UCSD-AML1 (cell line): Measurements from ENCODE around the gene BICRA.
"Not testable (repeated sequence)": the region's sequence is repeated elsewhere in the genome, so short reads cannot be mapped to it uniquely, and the experiment has no call there.

Experiments
- DNase-seq: peaks from one replicate; lab custom pipeline; 2025; ENCODE audit not compliant: unreplicated experiment; lab: John Stamatoyannopoulos, UW

BICRA gene

DNA sequence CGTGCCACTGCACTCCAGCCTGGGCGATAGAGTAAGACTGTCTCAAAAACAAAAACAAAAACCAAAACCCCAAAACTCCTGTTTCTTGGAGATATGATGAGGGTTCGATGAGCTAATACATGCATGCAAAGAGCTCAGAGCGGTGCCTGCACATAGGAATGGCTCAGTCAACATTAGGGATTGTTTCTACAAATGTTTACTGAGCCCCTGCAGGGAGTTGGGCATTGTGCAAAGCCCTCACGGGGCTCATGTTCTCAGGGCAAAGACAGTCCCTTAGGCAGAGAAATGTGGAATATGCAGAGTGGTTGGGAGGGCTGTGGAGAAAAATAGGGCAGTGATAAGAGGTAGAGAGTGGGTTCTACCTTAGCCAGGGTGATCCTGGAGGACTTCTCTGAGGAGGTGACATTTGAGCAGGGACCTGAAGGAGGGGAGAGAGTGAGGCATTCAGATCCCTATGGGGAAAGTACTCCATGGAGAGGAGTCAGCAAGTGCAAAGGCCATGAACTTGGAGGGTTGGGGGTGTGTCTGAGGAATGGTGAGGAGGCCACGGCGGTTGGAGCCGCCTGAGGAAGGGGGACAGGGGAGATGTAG, 102.8 kb downstream of the BICRA start:
- no peak for DNase-seq

DNA sequence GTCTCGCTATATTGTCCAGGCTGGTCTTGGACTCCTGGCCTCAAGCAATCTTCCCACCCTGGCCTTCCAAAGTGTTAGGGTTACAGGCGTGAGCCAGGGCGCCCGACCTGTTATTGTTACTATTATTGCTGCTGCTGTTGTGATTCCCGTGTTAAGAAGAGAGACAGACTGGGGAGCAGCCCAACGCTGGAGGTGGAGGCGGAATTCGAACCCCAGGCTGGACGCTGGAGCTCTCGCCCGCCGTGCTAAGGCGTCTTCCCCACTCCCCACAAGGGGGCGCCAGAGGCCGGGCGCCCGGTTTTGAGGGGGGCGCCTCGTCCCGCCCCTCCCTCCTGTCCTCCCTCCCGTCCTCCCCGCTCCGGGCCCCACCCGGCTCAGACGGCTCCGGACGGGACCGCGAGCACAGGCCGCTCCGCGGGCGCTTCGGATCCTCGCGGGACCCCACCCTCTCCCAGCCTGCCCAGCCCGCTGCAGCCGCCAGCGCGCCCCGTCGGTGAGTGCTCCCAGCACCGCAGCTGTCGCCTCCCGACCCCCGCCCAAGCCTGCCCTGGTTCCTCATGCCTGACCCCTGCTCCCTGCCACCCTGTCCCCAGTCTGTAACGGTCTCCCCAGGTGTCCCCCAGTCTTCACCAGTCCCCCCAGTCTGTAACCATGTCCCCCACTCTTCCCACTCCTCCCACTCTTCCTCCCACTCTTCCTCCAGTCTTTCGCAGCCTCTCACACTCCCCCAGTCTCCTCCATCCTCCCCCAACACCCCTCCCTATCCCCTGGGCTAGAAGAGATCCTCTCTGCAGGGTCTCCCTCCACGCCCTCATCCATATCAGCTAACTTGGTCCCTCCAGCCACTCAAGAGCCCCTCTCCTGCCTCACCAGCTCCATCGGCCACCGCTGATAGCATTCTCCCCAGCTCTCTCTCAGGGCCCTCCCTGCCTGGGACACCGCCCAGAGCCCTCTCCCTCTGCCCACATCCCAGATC, 104.4 kb downstream of the BICRA start, which contains the start of gene EHD2:
TSS of gene EHD2 (plus strand) at position 377 of the 976 bp plus-strand sequence. CDS start 3,191 bp downstream, outside the sequence.
- DNase-seq = peak; percentile 82

DNA sequence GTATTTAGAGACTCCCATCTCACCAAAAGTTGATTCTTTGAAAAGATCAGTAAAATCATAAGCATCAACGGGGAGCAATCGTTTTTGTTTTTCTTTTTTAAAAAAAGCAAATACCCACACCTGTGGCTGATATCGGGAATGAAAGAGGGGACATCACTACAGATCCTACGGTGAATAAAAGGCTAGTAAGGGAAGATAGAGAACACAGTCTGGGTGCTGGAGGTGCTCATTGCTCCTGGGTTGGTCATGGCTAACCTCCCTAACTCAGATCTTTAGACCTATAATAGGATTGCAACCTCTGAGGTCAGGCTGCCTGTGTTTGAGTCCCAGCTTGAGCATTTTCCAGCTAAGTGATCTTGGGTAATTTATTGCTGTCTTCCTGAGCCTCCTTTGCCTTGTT, 105.4 kb downstream of the BICRA start:
- no peak for DNase-seq

DNA sequence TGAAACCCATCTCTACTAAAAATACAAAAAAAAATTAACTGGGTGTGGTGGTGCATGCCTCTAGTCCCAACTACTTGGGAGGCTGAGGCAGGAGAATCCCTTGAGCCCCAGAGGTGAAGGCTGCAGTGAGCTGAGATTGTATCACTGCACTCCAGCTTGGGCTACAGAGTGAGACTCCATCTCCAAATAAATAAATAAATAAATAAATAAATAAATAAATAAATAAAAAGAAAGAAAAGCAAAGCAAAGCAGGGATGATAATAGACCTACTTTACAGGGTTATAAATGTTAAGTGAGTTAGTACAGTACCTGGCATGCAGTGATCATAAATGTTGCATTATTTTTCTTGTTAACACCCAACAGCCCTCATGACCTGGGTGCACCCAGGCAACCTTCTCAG, 105.9 kb downstream of the BICRA start:
- DNase-seq = not testable (repeated sequence)

DNA sequence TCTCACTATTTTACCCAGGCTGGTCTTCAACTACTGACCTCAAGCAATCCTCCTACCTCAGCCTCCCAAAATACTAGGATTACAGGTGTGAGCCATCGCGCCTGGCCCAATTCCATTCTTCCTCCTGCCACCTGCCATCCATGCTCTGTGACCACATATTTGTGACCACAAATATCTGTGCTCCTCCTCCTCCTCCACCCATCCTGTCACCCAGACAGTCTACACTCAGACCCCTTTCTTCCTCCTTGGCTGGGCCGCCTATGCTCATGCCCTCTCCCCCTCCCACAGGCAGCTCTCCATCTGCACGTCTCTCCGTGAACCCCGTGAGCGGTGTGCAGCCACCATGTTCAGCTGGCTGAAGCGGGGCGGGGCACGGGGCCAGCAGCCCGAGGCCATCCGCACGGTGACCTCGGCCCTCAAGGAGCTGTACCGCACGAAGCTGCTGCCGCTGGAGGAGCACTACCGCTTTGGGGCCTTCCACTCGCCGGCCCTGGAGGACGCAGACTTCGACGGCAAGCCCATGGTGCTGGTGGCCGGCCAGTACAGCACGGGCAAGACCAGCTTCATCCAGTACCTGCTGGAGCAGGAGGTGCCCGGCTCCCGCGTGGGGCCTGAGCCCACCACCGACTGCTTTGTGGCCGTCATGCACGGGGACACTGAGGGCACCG, 107.5 kb downstream of the BICRA start:
- no peak for DNase-seq

DNA sequence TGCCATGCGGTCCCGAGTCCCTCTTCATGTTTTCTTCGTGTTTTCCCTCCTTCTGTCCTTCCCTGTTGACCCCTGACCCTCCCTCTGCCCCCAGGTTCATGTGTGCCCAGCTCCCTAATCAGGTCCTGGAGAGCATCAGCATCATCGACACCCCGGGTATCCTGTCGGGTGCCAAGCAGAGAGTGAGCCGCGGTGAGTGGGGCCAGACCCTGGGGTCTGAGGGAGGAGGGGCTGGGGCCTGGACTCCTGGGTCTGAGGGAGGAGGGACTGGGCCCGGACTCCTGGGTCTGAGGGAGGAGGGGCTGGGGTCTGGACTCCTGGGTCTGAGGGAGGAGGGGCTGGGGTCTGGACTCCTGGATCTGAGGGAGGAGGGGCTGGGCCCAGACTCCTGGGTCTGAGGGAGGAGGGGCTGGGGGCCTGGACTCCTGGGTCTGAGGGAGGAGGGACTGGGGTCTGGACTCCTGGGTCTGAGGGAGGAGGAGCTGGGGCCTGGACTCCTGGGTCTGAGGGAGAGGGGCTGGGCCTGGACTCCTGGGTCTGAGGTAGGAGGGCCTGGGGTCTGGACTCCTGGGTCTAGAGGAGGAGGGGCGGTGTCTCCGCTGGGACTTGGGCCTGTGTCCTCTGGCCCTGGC, 109.6 kb downstream of the BICRA start:
- DNase-seq = not testable (repeated sequence)

DNA sequence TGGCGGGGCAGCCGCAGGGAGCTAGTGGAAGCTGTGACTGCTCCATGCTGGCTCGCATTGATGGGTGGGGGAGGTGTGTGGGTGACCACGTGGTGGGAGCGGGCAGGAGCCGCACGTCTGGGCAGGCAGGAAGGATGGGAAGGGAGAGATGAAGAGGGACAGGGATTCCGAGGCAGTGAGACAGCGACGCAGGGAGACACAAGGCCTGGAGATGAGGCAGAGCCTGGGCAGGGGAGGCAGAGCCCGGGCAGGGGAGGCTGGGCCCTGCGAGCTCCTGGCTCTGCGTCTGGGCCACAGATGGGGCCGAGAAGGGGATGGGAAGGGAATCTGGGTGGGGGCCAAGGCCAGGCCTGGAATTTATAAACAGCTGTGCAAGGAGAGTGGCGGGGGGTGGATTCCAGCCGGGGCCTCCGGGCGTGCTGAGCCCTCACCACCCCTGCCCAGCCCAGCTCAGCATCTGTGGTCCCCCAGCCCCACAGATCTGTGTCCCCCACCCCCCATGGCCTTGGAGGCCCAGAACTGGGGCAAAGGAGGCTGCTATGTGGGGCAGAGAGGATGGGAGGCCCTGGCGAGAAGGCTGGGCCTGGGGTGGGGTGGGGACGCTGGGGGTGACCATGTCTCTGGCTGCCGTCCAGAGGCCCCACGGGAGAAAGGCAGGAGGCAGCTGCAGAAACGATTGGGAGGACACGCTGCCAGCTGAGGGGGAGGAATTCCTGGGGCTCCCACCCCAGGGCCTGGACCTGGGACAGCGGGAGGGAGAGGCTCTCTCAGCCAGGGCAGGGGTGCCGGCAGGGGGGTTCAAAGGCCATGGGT, 110.3 kb downstream of the BICRA start:
- no peak for DNase-seq

DNA sequence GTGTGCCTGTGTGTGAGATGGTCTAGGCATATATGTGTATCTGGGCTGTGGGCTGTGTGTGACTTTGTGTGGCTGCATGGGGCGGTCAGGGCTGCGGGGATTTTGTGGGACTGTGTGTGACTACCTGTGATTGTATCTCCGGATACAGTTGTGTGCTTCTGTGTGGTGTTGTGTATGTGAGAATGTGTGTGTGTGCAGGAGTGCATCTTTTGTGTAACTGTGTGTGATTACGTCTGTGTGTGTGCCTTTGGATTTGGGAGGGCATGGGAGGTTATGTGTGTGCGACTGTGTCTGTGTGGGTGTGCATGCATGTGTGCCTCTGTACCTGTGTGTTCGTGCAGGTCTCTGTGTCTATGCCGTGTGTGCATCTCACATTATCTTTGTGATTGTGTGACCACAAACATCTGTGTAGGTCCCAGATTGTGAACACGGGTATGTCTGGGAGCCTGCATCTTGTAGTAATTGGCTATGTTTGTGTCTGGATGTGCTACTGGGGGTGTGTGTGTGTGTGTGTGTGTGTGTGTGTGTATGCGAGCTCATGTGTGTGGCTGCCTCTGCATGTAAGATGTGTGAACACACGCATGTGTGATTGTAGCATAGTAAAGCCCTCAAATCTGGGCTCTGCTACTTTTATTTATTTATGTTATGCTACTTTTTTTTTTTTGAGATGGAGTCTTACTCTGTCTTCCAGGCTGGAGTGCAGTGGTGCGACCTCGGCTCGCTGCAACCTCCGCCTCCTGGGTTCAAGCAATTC, 111.9 kb downstream of the BICRA start:
- no peak for DNase-seq

DNA sequence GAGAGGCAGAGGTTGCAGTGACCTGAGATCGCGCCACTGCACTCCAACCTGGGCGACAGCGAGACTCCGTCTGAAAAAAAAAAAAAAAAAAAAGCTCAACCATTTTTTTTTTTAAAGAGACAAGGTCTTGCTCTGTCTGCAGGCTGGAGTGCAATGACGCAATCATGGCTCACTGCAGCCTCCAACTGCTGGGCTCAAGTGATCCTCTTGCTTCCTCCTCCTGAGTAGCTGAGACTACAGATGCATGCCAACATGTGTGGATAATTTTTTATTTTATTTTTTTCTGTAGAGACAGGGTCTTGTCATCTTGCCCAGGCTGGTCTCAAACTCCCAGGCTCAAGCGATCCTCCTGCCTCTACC, 114.6 kb downstream of the BICRA start:
- DNase-seq = peak; percentile 52

DNA sequence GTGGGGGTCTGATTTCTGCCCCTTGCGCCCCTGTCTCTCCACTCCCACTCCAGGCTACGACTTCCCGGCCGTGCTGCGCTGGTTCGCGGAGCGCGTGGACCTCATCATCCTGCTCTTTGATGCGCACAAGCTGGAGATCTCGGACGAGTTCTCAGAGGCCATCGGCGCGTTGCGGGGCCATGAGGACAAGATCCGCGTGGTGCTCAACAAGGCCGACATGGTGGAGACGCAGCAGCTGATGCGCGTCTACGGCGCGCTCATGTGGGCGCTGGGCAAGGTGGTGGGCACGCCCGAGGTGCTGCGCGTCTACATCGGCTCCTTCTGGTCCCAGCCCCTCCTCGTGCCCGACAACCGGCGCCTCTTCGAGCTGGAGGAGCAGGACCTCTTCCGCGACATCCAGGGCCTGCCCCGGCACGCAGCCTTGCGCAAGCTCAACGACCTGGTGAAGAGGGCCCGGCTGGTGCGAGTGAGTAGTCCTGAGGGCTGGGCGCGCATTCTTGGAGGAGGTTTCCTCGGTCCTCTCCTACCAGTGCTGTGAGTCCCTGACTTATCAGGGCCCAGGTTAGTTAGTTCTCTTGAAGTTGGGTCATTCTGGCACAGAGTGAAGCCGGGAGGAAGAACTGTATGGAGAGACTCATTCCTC, 116.9 kb downstream of the BICRA start:
- no peak for DNase-seq

DNA sequence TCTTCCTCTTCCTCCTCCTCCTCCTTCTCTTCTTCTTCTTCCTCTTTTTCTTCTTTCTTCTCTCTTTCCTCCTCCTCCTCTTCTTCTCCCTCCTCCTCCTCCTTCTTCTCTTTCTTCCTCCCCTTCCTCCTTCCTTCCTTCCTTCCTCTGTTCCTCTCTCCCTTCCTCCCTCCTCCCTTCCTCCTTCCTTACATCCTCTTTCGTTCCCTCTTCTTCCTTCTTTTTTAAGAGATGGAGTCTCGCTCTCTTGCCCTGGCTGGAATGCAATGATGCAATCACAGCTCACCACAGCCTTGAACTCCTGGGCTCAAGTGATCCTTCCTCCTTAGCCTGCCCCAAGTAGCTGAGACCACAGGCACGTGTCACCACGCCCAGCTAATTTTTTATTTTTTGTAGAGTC, 117.5 kb downstream of the BICRA start:
- peak; percentile 20 for DNase-seq

DNA sequence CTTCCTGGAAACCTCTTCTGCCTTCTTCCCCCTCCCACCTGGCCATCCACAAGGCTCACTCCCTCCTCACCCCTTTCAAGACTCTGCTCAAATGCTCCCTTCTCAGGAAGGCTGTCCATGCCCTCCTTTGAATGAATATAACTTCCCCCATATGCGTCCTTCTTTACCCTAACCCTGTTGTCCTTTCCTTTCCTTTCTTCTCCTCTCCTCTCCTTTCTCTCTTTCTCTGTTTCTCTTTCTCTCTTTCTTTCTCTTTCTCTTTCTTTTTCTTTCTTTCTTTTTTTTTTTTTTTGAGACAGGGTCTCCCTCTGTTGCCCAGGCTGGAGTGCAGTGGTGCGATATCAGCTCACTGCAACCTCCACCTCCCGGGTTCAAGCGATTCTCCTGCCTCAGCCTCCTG, 119.4 kb downstream of the BICRA start:
- not testable (repeated sequence) for DNase-seq

DNA sequence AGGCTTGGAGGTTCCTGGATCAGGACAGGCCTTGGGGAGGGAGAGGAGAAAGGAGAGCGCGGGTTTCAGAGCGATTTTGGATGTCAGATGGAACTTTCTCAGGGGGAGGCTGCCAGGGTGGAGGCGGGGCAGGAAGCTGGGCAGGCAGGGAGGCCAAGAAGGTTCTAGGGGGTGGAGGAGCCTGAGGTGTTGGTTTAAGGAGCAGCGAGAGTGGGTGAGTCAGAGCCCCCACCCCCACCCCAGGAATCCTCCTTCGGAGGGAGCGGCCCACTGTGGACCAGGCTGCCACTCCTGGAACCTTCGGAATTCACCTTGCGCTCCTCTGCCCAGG, 120.5 kb downstream of the BICRA start:
- peak; percentile 78 for DNase-seq

DNA sequence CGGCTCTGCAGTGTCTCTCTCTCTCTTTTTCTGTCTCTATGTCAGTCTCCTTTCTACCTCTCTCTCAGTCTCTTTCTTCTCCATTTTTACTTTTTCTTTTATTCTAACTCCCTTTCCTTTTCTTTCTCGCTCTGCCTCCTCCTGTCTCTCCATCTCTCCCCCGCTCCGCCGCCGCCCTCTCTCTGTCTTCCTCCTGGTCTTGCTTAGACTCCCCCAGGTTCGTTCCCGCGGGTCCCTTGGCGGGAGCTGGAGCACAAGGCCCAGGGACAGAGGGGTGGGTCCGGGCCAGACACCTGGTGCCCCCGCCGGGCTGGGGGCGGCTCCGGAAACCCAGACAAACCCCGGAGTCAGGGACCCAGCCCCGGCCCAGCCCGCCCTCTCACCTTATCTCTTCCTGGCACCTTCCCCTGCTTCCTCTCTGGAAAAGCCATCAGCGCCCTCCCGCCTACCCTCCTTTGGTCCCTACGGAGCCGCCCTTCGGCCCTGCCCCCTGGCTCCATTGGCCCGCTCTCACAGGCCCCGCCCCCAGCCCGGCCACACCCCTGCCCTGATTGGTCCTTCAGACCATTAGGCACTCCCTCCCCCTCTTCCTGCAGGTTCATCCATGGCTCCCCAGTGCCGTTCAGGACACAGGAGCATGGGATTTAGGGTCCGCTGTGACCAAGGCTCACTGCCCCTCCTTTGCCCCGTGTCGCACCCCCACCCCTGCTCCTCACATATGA, 121.0 kb downstream of the BICRA start:
- DNase-seq = peak; percentile 97

DNA sequence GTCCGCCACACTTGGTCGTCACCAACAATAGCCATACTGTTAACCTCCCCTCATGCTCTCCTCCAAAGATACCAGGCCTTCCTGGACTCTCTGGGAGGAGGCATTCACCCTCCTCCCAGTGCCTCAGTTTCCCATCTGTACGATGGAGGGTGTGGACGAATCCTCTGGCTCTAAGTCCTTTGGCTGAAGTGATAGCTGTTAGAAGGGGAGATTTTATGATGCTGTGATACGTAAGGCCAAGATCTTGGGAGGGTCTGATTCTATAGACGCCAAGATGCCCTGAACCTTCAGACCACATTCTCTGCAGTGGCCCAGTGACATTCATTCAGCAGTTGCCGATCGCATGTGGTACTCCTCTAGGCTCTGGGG, 121.6 kb downstream of the BICRA start:
- DNase-seq = no peak

DNA sequence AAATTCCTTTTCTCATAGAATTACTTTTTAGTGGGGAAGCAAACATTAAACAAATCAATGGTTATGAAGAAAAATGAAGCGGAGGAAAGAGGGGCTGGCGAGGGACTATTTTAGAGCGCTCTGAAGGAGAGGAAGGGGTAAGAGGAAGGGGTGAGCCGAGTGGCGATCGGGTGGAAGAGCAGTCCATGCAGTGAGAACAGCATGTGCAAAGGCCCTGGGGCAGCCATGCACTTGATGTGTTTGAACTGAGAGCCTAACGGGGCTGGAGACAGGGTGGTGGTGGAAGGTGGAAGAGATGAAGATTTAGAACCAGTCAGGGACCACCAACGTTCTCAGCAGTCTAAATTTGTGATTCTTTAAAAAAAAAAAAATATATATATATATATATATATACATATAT, 122.0 kb downstream of the BICRA start:
- no peak for DNase-seq

DNA sequence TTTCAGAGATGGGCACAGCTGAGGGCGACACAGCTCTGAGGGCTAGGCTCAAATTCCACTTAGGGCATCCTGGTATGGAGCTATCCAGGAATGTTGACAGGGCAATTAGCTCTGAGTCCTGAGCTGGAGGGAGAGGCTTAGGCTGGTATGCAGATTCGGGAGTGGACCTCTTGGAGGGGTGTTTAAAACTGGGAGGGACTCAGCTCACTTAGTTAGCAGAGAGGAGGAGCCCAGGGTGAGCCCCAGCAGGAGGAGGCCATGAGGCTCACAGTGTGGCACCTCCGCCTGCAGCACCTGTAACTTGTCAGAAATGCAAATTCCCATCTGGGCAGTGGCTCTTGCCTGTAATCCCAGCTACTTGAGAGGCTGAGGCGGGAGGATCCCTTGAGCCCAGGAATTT, 126.2 kb downstream of the BICRA start:
- DNase-seq = no peak

DNA sequence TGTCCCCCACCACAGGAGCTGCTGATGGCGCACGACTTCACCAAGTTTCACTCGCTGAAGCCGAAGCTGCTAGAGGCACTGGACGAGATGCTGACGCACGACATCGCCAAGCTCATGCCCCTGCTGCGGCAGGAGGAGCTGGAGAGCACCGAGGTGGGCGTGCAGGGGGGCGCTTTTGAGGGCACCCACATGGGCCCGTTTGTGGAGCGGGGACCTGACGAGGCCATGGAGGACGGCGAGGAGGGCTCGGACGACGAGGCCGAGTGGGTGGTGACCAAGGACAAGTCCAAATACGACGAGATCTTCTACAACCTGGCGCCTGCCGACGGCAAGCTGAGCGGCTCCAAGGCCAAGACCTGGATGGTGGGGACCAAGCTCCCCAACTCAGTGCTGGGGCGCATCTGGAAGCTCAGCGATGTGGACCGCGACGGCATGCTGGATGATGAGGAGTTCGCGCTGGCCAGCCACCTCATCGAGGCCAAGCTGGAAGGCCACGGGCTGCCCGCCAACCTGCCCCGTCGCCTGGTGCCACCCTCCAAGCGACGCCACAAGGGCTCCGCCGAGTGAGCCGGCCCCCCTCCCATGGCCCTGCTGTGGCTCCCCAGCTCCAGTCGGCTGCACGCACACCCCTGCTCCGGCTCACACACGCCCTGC, 132.1 kb downstream of the BICRA start:
- no peak for DNase-seq
